GM12892 (cell line): ENCODE results near the gene SAMD9.
"Not testable (repeated sequence)": the region's sequence is repeated elsewhere in the genome, so short reads cannot be mapped to it uniquely, and the experiment has no call there.

Experiments used
- POLR2A ChIP-seq: IDR thresholded peaks from 2 replicates; pipeline ENCODE4 v1.6.1; 2011; ENCODE audit warnings: low read depth, low read length, control low read depth
- POLR2AphosphoS5 ChIP-seq: IDR thresholded peaks from 2 replicates; pipeline ENCODE4 v1.6.1; 2011; ENCODE audit warnings: low read depth, low read length, control low read depth
- TAF1 ChIP-seq: IDR thresholded peaks from 2 replicates; pipeline ENCODE4 v1.6.1; 2011; ENCODE audit warnings: low read depth, mild to moderate bottlenecking, control low read depth, low read length, borderline replicate concordance

GRCh38 chr7:93126954-93127353 is 9.2 kb upstream of the SAMD9 start:
- not testable (repeated sequence) for TF ChIP-seq POLR2AphosphoS5, POLR2A, TAF1
